ENCODE results near the gene HCN2.
"Not testable (repeated sequence)": the region's sequence is repeated elsewhere in the genome, so short reads cannot be mapped to it uniquely, and the experiment has no call there.

Gene HCN2

DNA sequence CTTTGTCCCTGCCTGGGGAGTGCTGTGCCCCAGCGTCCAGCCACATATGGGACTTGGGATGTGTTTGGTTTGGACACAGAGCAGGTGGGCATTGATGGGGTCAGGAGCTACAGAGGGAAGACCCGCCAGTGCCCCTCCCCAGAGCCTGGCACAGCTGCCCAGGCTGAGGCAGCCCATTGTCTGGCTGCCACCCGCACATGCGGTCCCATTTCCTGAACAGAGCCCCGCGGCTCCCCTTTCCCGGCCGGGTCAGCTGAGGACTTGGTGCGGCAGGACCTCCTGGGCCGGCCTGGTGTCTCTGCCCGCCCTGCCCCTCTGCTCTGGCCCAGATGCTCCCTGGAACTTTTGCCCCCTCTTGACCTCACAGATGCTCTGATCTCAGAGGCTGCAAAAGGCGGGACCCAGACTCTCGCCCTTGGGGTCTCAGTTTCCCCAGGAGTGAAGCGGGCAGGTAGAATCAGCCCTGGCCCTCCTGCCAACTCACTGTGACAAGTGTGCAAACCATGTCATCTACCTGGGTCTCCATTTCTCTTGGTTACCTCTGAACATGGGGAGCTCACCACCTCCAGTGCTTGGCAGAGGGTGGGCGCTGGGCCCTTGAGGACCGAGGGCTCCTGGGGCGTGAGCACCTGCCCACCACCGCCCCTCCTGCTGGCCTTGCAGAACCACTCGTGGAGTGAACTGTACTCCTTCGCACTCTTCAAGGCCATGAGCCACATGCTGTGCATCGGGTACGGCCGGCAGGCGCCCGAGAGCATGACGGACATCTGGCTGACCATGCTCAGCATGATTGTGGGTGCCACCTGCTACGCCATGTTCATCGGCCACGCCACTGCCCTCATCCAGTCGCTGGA is 17.8 kb downstream of the HCN2 start:
- DNase-seq, result no peak

DNA sequence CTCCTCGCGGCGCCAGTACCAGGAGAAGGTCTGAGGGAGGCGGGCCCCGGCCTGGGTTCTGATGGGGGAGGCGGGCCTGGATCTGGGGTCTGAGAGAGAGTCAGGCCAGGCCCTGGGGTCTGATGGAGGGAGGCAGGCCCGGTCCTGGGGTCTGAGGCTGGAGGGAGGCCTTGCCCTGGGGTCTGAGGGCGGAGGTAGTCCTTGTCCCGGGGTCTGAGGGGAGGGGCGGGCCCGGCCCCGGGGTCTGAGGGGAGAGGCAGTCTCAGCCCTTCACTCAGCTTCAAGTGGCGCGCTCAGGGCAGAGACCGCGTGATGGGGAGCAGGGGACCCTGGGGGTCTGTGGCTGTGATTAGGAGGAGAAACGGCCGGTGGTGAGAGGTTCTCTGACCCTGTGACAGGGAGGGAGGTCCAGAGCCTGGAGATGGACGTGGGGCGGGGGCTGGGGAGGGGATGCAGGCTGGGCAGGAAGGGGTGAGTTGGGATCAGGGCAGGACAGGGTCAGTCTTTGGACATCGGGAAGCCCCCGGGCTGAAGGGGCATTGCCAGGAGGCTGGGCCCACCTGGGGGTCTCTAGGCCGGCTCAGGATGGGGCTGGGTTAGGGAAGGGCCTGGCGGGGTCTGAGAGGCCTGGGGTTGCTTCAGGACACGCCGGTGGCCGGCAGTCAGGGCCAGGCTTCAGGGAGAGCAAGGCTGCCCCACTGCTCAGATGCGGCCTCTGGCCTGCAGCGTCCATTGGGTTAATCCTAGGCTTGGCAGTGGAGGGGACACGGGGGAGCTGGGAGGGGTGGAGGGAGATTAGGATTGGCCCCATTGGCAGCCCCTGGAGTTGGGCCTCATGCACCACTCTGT is 18.7 kb downstream of the HCN2 start:
- no peak for DNase-seq

DNA sequence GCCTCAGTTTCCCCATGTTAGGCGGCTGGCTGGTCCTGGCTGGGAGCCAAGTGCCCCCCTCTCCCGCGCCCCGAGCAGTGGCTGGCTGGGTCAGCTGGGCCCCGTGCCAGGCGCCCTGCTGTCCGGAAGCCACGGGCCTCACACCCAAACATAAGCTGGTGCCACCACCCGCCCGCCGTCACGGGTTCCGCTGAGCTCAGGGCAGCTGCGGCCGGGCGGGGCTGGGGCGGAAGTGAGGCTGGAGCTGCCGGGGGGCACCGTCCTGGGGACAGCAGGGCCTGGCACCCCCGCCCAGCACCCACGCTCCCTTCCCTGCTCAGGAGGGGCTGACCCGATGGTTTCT is 19.3 kb downstream of the HCN2 start:
- DNase-seq, result no peak

DNA sequence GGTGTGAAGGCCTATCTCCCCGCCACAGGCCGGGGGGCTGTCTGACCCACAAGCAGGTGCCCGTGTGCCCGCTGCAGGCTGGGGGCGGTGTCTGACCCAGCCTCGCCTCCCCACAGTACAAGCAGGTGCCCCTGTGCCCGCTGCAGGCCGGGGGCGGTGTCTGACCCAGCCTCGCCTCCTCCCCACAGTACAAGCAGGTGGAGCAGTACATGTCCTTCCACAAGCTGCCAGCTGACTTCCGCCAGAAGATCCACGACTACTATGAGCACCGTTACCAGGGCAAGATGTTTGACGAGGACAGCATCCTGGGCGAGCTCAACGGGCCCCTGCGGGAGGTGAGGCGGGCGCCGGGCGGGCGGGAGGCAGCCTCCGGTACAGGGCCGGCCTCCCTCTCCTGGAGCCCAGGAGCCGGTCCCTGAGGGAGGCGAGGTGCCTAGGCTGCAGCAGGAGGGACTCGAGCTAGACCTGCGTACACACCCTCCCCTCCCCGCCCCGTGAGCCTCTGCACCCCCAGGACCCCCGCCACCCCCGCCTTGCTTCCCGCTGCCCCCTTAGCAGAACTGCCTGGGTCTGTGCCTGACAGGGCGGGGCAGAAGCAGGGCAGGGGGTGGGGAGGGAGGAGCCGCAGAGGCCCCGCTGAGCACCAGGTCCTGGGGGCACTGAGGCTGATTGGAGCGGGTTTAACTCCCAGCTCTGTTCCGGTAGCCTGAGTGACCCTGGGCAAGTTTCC is 20.6 kb downstream of the HCN2 start:
- DNase-seq, result no peak

DNA sequence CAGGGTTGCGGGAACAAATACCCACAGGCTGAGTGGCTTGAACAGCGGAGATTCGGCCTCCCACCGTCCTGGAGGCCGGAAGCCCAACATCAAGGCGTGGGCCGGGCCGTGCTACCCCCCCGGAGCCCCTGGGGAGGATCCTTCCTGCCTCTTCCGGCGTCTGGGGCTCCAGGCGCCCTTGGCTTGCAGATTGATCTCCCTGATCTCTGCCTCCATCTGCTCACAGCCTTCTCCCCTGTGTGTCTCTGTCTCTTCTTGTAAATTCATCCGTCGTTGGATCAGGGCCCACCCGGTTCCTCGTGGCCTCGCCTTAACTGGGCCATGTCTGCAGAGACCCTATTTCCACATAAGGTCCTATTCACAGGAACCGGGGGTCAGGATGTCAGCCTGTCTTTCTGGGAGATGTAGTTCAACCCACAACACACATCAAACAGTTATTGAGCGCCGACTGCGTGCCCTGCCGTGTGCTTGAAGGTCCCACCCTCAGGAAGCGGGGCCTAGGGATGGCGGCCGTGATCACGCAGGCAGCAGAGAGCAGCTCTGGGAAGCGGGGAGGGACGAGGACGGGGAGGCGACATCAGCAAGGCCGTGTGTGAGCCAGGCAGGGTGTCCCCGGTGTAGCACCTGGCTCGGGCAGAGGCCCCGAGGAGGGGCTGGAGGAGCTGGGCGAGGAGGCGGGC is 21.3 kb downstream of the HCN2 start:
- no peak for DNase-seq

DNA sequence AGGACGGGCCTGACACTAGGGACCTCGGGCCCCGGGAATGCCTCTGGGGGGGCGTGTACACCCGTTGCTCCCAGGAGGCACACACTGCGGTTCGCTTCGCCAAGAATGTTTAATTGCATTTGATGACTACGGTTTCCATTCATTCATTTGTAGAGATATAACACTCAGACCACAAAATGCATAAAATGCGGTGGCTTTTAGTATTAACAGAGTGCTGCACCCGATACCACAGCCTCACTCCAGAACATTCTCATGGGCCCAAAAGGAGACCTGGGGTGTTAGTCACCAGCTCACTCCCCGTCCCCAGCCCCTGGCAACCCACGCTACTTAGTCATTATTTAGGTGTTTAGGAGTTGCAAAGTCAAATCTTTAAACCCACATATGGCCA is 21.8 kb downstream of the HCN2 start:
- no peak for DNase-seq

DNA sequence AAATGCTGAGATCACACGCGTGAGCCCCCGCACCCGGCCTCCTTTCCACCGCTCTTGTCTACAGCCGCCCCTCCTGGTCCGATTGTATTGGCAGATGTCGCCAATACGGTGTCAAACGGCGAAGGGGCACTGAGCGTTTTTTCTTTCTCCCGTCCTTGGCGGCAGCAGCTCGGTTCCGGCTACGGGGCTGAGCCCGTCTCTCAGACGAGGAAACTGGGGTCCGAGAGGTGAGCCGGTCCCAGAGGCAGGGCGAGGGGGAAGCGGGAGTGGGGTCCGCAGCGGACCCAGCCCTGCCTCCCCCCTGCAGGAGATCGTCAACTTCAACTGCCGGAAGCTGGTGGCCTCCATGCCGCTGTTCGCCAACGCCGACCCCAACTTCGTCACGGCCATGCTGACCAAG is 23.3 kb downstream of the HCN2 start:
- no peak for DNase-seq

DNA sequence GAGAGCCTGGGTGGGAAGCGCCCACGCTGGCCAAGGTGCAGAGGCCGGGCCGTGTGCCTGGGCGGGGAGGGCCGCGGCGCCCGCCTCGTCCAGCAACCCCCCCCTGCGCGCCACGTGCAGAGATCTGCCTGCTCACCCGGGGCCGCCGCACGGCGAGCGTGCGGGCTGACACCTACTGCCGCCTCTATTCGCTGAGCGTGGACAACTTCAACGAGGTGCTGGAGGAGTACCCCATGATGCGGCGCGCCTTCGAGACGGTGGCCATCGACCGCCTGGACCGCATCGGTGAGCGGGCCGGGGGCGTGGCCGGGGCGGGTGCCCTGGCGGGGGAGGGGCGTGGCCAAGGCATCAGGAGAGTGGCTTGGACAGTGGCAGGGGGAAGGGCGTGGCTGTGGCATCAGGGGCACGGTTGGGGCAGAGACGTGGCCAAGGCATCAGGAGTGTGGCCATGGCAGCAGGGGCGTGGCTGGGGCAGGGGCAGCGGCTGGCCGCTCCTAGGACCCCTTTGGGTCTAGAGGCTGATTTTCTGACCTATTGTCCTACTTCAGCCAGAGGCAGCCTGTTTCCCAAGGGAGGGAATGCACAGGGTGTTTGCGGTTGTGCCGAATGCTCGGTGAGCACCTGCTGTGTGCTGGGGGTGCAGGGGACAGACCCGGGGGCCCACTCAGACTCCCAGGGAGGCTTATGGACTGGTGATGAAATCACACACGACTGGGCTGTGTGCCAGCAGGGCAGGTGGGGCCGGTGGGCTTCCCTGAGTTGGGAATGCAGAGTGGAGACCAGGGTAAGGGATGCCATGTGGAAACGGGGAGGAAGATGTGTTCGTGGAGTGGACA is 24.3 kb downstream of the HCN2 start:
- no peak for DNase-seq

DNA sequence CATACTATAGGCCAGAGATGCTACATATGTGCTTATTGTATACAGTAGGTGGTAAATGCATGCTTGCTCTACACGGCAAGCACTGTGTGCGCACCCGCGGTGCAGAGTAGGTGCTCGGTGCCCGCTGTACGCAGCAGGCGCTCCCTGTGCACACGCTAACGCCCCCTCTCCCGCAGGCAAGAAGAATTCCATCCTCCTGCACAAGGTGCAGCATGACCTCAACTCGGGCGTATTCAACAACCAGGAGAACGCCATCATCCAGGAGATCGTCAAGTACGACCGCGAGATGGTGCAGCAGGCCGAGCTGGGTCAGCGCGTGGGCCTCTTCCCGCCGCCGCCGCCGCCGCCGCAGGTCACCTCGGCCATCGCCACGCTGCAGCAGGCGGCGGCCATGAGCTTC is 25.9 kb downstream of the HCN2 start:
- no peak for DNase-seq

DNA sequence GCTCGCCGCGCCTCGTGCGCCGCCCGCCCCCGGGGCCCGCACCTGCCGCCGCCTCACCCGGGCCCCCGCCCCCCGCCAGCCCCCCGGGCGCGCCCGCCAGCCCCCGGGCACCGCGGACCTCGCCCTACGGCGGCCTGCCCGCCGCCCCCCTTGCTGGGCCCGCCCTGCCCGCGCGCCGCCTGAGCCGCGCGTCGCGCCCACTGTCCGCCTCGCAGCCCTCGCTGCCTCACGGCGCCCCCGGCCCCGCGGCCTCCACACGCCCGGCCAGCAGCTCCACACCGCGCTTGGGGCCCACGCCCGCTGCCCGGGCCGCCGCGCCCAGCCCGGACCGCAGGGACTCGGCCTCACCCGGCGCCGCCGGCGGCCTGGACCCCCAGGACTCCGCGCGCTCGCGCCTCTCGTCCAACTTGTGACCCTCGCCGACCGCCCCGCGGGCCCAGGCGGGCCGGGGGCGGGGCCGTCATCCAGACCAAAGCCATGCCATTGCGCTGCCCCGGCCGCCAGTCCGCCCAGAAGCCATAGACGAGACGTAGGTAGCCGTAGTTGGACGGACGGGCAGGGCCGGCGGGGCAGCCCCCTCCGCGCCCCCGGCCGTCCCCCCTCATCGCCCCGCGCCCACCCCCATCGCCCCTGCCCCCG is 26.5 kb downstream of the HCN2 start:
- no peak for DNase-seq

DNA sequence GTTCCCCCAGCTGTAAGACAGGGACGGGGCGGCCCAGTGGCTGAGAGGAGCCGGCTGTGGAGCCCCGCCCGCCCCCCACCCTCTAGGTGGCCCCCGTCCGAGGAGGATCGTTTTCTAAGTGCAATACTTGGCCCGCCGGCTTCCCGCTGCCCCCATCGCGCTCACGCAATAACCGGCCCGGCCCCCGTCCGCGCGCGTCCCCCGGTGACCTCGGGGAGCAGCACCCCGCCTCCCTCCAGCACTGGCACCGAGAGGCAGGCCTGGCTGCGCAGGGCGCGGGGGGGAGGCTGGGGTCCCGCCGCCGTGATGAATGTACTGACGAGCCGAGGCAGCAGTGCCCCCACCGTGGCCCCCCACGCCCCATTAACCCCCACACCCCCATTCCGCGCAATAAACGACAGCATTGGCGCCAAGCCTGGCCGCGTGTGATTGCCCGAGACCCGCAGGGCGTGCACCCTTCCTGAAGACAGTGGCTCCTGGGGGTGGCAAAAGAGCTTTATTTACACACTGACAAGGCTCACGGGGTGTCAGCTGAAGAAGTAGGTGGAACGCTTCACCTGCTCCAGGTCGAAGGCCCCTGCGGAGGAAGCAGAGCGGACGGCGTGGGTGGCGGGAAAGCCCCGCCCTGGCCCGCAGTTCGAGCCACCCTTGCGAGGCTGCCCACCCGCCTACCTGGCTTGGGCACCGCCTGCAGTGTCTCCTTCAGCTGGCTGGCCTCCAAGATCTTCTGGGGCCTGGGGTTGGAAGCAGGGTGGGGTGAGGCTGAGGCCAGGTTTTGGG is 27.3 kb downstream of the HCN2 start:
- DNase-seq, result no peak

DNA sequence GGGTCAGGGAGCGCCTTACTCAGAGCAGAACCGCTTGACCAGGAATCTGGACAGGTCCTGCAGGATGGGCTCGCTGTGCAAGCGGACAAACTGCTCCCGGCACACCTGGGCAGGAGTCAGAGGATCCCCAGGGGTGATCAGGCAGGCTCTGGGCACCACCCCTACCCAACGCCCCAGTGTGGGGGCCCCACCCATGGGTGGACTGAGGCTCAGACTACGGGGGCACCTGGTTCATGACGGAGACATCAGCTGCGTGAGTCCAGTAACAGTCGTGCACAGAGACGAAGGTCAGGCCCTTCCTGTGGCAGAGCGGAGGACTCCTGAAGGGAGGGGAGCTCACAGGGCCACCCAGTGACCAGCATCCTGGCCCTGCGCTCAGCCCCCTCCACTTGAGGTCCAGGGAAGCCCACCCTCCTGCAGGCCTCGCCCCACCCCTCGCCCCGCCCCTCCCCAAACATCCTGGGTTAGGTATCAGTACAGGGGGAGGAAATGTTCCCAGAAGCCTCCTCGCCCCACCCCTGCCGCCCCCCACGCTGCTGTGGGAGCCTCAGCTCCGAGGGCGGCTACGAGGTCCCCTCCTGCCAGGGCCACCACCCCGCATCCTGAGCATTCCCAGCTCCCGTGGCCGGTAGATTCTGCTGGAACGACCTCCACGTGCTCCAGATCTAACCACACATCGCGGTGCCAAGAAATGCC is 28.0 kb downstream of the HCN2 start:
- DNase-seq, result no peak

DNA sequence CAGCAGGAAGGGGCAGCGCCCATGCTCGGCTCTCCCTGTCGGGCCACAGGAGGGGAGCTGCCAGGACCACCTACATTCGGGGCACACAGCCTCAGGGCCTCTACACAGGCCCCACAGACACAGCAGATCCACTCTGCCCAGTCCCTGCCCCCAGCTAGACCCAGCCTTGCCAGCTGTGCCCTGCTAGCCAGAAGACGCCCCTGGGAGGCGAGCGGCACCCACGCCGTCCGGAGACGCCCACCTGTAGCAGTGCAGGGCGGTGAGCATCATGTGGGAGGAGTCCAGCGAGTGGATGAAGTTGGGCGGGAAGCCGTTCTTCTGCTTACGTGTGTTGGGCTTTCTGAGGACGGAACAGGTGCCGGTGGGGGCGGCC is 28.6 kb downstream of the HCN2 start:
- DNase-seq, result no peak

DNA sequence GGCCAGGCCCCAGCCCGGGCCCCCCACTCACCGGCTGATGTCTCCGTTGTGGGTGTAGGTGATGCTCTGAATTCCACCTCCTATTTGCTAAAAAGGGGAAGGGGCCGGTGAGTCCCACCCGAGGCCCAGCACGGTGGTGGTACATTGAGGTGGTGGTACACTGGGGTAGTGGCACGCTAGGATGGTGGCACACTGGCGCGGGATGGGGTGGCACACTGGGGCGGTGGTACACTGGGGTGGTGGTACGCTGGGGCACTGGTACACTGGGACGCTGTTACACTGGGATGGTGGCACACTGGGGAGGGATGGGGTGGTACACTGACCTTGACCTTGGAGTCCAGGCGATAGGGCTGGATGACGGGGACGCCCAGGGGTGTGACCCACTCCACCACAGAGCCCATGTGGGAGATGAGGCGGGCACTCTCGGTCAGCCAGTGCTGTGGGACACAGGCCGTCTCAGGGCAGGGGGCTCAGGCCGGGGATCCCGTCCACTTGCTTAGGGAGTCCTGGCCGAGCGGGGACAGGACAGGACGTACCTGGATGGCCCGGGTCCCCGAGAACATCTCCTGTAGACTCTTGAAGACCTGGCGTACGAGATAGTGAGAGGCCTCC is 29.1 kb downstream of the HCN2 start:
- no peak for DNase-seq

DNA sequence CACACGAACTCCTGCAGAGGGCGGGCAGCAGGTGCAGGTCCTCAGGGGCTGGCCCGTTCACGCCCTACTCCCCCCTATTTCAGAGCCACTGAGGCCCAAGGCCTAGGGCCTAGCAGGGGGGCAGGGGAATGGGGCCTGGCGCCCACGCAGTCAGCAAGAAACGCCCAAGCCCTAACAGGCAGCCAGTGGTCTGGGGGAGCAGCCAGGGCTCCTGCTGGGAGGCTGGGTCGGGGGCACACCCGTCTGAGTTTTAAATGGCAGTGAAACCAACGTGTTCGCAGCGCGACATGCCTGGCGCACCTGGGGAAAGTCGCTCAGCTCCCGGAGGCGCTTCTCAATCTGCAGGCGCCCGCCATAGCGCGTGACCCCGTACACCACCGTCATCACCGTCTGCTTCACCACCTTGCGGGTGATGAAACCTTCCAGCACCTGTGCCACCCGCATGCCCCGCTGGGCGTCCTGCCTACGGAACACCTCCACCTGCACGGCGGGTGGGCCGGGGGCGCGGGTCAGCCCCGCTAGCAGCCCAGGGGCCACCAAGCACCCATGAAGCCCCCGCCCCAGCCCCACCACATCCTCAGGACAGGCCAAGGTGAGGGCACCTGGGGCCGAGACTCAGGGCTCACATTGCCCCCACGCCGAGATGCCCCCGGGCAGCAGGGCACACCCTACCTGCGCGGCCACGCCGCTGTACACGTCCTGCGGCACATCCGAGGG is 29.8 kb downstream of the HCN2 start:
- DNase-seq, result no peak

DNA sequence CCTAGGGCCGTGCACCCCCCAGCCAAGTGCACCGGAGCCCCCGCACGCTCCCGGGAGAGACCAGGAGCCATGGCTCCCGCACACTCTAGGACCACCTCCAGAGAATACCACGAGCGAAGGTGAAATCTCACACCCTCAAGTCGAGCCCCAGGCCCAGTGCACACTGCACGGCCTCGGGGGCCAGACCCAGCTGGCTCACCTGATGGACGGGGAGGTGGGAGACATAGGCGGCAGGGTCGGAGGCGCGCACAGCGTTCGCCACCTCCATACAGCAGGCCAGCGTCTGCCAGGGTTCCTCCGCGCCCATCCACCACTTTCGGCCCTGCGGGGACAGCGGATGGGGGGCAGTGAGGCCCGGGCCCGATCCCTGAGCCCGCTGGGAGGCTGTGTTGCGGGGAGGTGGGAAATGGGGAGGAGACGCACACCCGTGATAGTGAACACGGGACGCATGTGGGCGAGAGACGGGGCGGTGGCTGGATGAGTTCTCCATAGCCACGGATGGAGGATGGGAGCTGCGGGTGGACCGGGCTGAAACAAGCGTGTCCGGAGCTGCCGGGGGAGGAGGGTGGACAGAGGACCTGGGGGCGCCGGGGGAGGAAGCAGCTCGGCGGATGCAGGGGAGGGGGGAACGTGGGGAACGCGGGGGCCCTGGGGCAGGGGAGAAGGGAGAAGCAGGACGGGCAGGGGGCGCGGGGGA is 30.6 kb downstream of the HCN2 start:
- no peak for DNase-seq

DNA sequence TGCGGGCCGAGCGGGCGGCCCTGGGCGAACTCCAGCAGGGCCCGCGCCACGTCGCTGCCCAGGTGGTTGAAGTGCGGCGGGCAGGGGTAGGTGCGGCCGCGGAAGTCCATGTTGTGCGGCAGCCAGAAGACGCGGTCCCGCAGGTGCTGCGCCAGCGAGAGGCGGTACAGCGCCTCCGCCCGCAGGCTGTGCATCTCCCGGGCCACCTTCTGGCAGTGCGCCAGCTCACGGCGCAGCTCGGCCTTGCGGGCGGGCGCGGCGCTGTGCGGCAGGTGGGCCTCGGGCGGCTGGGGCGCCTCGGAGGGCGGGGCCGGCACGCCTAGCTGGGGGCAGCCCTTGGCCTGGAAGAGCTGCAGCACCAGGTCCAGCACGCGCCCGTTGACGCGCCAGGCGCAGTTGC is 31.5 kb downstream of the HCN2 start:
- not testable (repeated sequence) for DNase-seq

DNA sequence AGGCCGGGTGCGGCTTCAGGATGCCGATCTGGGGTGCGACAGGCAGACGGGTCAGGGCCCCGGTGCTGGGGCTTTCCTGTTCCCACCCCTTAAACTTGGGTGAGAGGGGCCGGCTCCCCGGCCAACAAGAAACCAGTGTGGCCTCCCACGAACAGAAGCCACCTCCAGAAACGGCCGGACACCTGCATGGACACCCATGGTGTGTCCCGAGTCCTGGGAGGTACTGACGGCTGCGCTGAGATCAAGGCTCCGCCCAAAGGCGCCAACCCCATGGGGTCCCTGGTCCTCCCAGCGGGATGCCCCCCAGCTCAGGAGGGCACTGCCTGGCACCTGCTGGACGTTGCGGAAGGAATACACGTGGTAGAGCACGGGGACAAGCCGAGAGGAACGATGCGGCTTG is 32.1 kb downstream of the HCN2 start:
- no peak for DNase-seq
